ENCODE results near the gene ARHGEF6. TPM values are rescaled to one million over a fixed set of nuclear protein-coding genes. Genes with fewer than 3 reads are reported as not detected.
"Not testable (repeated sequence)": the region's sequence is repeated elsewhere in the genome, so short reads cannot be mapped to it uniquely, and the experiment has no call there.

The ARHGEF6 gene
- total RNA-seq, 6 experiments from 2014 or later: 2.8 to 6.1 (median 3.5) TPM

DNA sequence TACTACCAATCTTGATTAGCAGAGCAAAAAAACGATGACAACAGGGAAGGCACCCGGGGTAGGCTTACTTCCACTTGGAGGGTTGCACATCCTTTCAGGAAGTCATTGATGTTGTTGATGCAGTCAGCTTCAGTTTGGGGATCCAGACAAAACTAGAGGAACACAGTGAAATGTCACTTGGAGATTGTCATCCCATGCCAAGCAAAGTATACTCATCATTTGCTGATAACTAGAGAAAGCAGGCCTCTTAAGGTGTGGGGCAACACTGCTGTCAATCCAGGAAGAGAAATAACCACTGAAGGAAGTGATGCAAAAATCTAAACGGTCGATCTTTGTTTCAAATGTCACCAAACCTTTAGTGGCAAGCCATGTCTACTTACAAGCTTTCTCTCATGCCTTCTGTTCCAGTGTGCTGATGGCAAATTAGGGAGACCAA, 1.4 kb downstream of the ARHGEF6 start:
- Histone ChIP-seq H3K27me3 (no peaks in the 10 kb centered on the region), H3K4me1 (no peaks in the 10 kb centered on the region), H3K4me3 (peak overlapping the region in 1 of 3 donors; percentile 2), H3K9me3 (no peaks in the 10 kb centered on the region), H3K36me3 (no peaks in the 10 kb centered on the region), H3K27ac (peak overlapping the region in 1 of 3 donors; percentile 45)
- 24% methylated on average over 4 of the region's 4 CpGs for WGBS (ENCODE audit: insufficient coverage, low coverage, low lambda C conversion rate, missing lambda C conversion rate)
- DNase-seq (no peak), ATAC-seq (peak; percentile 33 to 57 (median 38))
- TF ChIP-seq, protein P1, sequence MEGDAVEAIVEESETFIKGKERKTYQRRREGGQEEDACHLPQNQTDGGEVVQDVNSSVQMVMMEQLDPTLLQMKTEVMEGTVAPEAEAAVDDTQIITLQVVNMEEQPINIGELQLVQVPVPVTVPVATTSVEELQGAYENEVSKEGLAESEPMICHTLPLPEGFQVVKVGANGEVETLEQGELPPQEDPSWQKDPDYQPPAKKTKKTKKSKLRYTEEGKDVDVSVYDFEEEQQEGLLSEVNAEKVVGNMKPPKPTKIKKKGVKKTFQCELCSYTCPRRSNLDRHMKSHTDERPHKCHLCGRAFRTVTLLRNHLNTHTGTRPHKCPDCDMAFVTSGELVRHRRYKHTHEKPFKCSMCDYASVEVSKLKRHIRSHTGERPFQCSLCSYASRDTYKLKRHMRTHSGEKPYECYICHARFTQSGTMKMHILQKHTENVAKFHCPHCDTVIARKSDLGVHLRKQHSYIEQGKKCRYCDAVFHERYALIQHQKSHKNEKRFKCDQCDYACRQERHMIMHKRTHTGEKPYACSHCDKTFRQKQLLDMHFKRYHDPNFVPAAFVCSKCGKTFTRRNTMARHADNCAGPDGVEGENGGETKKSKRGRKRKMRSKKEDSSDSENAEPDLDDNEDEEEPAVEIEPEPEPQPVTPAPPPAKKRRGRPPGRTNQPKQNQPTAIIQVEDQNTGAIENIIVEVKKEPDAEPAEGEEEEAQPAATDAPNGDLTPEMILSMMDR (IDR thresholded peaks at IDR 0.05): no peak
- no peak for TF ChIP-seq POLR2A (IDR thresholded peaks at IDR 0.05)
- intact Hi-C loops (cut with DNase I): no loop called here

DNA sequence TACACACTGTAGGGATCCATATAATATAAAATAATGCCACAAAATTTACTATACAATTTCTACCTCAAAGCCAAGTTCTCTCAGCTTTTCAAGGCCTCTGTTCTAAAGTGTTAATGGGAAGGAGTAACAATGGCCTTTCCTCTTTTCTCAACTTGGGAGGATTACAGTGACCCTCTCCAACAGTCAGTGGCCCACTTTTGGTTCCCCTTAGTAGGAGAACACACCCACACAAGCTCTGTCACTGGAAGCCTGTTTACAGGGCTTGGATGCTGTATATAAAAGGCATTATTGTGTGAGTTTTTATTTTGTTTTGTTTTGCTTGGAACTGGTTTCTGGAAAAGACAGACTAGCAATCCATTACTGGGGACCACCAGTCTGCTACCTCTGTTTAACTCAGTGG, 1.8 kb downstream of the ARHGEF6 start:
- no peaks in the 10 kb centered on the region for H3K4me1 ChIP-seq
- H3K9me3 ChIP-seq: no peaks in the 10 kb centered on the region
- TF ChIP-seq, protein P1 (IDR thresholded peaks at IDR 0.05): no peak
- TF ChIP-seq POLR2A (IDR thresholded peaks at IDR 0.05): no peak
- intact Hi-C loops (cut with DNase I): no loop called here
- ATAC-seq: peak in 3 of 4 donors; percentile 25 to 53 (median 42)
- no peaks in the 10 kb centered on the region for H3K36me3 ChIP-seq
- DNase-seq: no peak
- H3K4me3 ChIP-seq: no peak overlapping the region
- no peak overlapping the region for H3K27ac ChIP-seq
- no peaks in the 10 kb centered on the region for H3K27me3 ChIP-seq

DNA sequence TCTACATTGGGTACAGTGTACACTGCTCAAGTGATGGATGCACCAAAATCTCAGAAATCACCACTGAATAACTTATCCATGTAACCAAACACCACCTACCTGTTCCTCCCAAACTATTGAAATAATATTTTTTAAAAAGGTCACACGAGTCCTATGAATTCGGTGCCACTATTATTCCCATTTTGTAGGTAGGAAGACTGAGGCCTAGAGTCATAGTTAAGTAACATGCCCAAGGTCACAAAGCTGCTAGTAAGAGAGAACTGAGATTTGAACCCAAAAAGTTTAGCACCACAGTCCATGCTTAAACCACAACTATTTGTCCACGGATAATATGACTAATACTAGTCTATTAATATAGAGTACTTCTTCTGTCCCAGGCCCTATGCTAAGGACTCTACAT, 2.7 kb downstream of the ARHGEF6 start:
- Histone ChIP-seq H3K9me3 (no peaks in the 10 kb centered on the region), H3K4me1 (no peaks in the 10 kb centered on the region), H3K27me3 (no peaks in the 10 kb centered on the region), H3K4me3 (no peak overlapping the region), H3K27ac (no peak overlapping the region), H3K36me3 (no peaks in the 10 kb centered on the region)
- intact Hi-C loops (cut with DNase I): no loop called here
- no peak for TF ChIP-seq POLR2A (IDR thresholded peaks at IDR 0.05)
- TF ChIP-seq, protein P1 (IDR thresholded peaks at IDR 0.05): no peak
- ATAC-seq (no peak), DNase-seq (no peak)
- 72% methylated on average over 3 of the region's 3 CpGs for WGBS (ENCODE audit: insufficient coverage, low coverage, low lambda C conversion rate, missing lambda C conversion rate)

DNA sequence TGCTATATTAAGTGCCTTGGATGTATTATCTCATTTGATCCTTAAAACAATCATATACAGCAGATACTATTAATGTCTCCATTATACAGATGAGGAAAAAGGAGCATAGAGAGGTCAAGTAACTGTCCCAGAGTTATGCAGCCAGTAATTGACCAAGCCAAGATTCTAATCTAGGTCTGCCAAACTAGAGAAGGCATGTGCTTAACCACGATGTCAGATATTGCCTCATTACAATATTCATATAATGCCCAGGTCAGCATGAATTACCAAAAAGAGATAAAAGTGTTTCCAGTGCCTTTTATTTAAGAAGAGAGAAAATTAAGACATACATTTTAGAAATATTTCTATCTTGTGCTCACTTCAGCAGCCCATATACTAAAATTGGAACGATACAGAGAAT, 7.1 kb downstream of the ARHGEF6 start:
- WGBS (ENCODE audit: insufficient coverage, low coverage, low lambda C conversion rate, missing lambda C conversion rate): 49% methylated on average over 2 of the region's 2 CpGs
- no peaks in the 10 kb centered on the region for H3K27me3 ChIP-seq
- no peak for DNase-seq
- no peak overlapping the region for H3K4me3 ChIP-seq
- no peak for ATAC-seq
- no peaks in the 10 kb centered on the region for H3K36me3 ChIP-seq
- no peak for TF ChIP-seq POLR2A (IDR thresholded peaks at IDR 0.05)
- TF ChIP-seq, protein P1 (IDR thresholded peaks at IDR 0.05): no peak
- H3K27ac ChIP-seq: no peak overlapping the region
- no peaks in the 10 kb centered on the region for H3K4me1 ChIP-seq
- H3K9me3 ChIP-seq: no peaks in the 10 kb centered on the region
- intact Hi-C loops (cut with DNase I): no loop called here

DNA sequence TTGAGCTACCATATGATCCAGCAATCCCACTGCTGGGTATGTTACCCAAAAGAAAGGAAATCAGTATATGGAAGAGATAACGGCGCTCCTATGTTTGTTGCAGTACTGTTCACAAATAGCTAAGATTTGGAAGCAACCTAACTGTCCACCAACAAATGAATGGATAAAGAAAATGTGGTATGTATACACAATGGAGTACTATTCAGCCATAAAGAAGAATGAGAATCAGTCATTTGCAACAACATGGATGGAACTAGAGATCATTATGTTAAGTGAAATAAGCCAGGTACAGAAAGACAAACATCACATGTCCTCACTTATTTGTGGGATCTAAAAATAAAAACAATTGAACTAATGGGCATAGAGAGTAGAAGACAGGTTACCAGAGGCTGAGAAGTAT, 8.9 kb downstream of the ARHGEF6 start:
- H3K27me3 ChIP-seq; ATAC-seq; DNase-seq; intact Hi-C loops (cut with DNase I); H3K4me1 ChIP-seq; H3K4me3 ChIP-seq; H3K9me3 ChIP-seq; H3K36me3 ChIP-seq; H3K27ac ChIP-seq: not testable (repeated sequence)
- WGBS (ENCODE audit: insufficient coverage, low coverage, low lambda C conversion rate, missing lambda C conversion rate): 77% methylated on average over 2 of the region's 2 CpGs

Data from right lobe of liver (tissue), 6 donors.